ENCODE results near the gene AATK. TPM values are rescaled to one million over a fixed set of nuclear protein-coding genes. Genes with fewer than 3 reads are reported as not detected.

Gene AATK
- total RNA-seq, 2 experiments from 2014 or later = 1.2 to 1.4 TPM

- peak; percentile 93 for ATAC-seq (ENCODE audit: low read depth)
- Mint-ChIP-seq H3K4me1 (peaks cover under 1% of the 10 kb centered on the region), H3K4me3 (no peak overlapping the region), H3K9me3 (no peaks in the 10 kb centered on the region), H3K36me3 (no peaks in the 10 kb centered on the region), H3K27ac (no peak overlapping the region), H3K27me3 (no peaks in the 10 kb centered on the region)
- POLR2A ChIA-PET = interaction anchor here (0.9 to 1.3 kb wide), 3 partner anchors 21 to 113 kb away, joined by 3 to 5 read pairs (median 3); no protein-coding TSS in a partner anchor
- peak; percentile 95 for DNase-seq
Measured at GRCh38 chr17:81101614-81102306, 64.3 kb downstream of the AATK start.

- DNase-seq (no peak), ATAC-seq (ENCODE audit: low read depth) (no peak)
- H3K27ac Mint-ChIP-seq = no peak overlapping the region
- no peaks in the 10 kb centered on the region for H3K36me3 Mint-ChIP-seq
- POLR2A ChIA-PET = no interaction called here
- no peaks in the 10 kb centered on the region for H3K27me3 Mint-ChIP-seq
- peaks cover 3% of the 10 kb centered on the region for H3K4me1 Mint-ChIP-seq
- H3K9me3 Mint-ChIP-seq = no peaks in the 10 kb centered on the region
- H3K4me3 Mint-ChIP-seq = no peak overlapping the region
Measured at GRCh38 chr17:81100668-81101067, 65.4 kb downstream of the AATK start.

GRCh38 chr17:81099888-81100287, 66.1 kb downstream of the AATK start:
- POLR2A ChIA-PET = no interaction called here
- Mint-ChIP-seq H3K4me3 (no peak overlapping the region), H3K36me3 (no peaks in the 10 kb centered on the region), H3K27me3 (no peaks in the 10 kb centered on the region), H3K27ac (no peak overlapping the region), H3K9me3 (no peaks in the 10 kb centered on the region), H3K4me1 (peaks cover 5% of the 10 kb centered on the region)
- no peak for DNase-seq
- ATAC-seq (ENCODE audit: low read depth) = no peak

GRCh38 chr17:81097943-81098308, 68.1 kb downstream of the AATK start:
- Mint-ChIP-seq H3K27ac (no peak overlapping the region), H3K9me3 (no peaks in the 10 kb centered on the region), H3K36me3 (no peaks in the 10 kb centered on the region), H3K27me3 (no peaks in the 10 kb centered on the region), H3K4me1 (peaks cover 10% of the 10 kb centered on the region), H3K4me3 (no peak overlapping the region)
- DNase-seq (no peak), ATAC-seq (ENCODE audit: low read depth) (no peak)
- POLR2A ChIA-PET = interaction anchor here (1.4 kb wide), 1 partner anchor 10 kb away, joined by 3 read pairs; no protein-coding TSS in a partner anchor

- Mint-ChIP-seq H3K27me3 (no peaks in the 10 kb centered on the region), H3K36me3 (no peaks in the 10 kb centered on the region), H3K9me3 (no peaks in the 10 kb centered on the region), H3K4me3 (no peak overlapping the region), H3K27ac (no peak overlapping the region), H3K4me1 (peaks cover 10% of the 10 kb centered on the region)
- POLR2A ChIA-PET = no interaction called here
- ATAC-seq (ENCODE audit: low read depth) (no peak), DNase-seq (peak; percentile 71)
Measured at GRCh38 chr17:81097134-81097942, 68.7 kb downstream of the AATK start.

- Mint-ChIP-seq H3K9me3 (no peaks in the 10 kb centered on the region), H3K4me1 (peaks cover 10% of the 10 kb centered on the region), H3K36me3 (no peaks in the 10 kb centered on the region), H3K4me3 (no peak overlapping the region), H3K27ac (no peak overlapping the region), H3K27me3 (no peaks in the 10 kb centered on the region)
- POLR2A ChIA-PET = no interaction called here
- DNase-seq (no peak), ATAC-seq (ENCODE audit: low read depth) (no peak)
Measured at GRCh38 chr17:81096741-81097133, 69.3 kb downstream of the AATK start.

GRCh38 chr17:81095383-81095762, 70.6 kb downstream of the AATK start:
- Mint-ChIP-seq H3K4me3 (peak overlapping the region; percentile 52), H3K36me3 (no peaks in the 10 kb centered on the region), H3K4me1 (peaks cover 10% of the 10 kb centered on the region), H3K27me3 (no peaks in the 10 kb centered on the region), H3K9me3 (no peaks in the 10 kb centered on the region), H3K27ac (peak overlapping the region; percentile 23)
- DNase-seq (no peak), ATAC-seq (ENCODE audit: low read depth) (peak; percentile 5)
- POLR2A ChIA-PET = interaction anchor here (1.0 to 1.4 kb wide), 3 partner anchors 60 to 76 kb away, joined by 3 to 12 read pairs (median 4); partner anchors contain the start of gene BAIAP2

GRCh38 chr17:81094509-81095382, 71.3 kb downstream of the AATK start:
- Mint-ChIP-seq H3K9me3 (no peaks in the 10 kb centered on the region), H3K27me3 (no peaks in the 10 kb centered on the region), H3K27ac (peak overlapping the region; percentile 64), H3K36me3 (no peaks in the 10 kb centered on the region), H3K4me1 (peaks cover 10% of the 10 kb centered on the region), H3K4me3 (peak overlapping the region; percentile 37)
- DNase-seq (peak; percentile 81), ATAC-seq (ENCODE audit: low read depth) (peak; percentile 91)
- POLR2A ChIA-PET = interaction anchor here (0.8 to 1.4 kb wide), 4 partner anchors 60 to 103 kb away, joined by 3 to 12 read pairs (median 4); partner anchors contain the start of genes BAIAP2 and CHMP6

- Mint-ChIP-seq H3K4me3 (no peak overlapping the region), H3K4me1 (peaks cover 10% of the 10 kb centered on the region), H3K27ac (peak overlapping the region; percentile 44), H3K36me3 (no peaks in the 10 kb centered on the region), H3K9me3 (no peaks in the 10 kb centered on the region), H3K27me3 (no peaks in the 10 kb centered on the region)
- DNase-seq (no peak), ATAC-seq (ENCODE audit: low read depth) (no peak)
- POLR2A ChIA-PET = interaction anchor here (0.8 to 1.4 kb wide), 2 partner anchors 75 to 102 kb away, joined by 3 to 12 read pairs; partner anchors contain the start of gene CHMP6
Measured at GRCh38 chr17:81093619-81094508, 72.2 kb downstream of the AATK start.

- H3K36me3 Mint-ChIP-seq = no peaks in the 10 kb centered on the region
- H3K27me3 Mint-ChIP-seq = no peaks in the 10 kb centered on the region
- no peak overlapping the region for H3K4me3 Mint-ChIP-seq
- no peaks in the 10 kb centered on the region for H3K9me3 Mint-ChIP-seq
- POLR2A ChIA-PET = no interaction called here
- DNase-seq (no peak), ATAC-seq (ENCODE audit: low read depth) (no peak)
- peaks cover 10% of the 10 kb centered on the region for H3K4me1 Mint-ChIP-seq
- no peak overlapping the region for H3K27ac Mint-ChIP-seq
Measured at GRCh38 chr17:81092518-81093095, 73.4 kb downstream of the AATK start.

- H3K4me1 Mint-ChIP-seq = peaks cover 10% of the 10 kb centered on the region
- POLR2A ChIA-PET = interaction anchor here (0.5 to 1.0 kb wide), 2 partner anchors 101 to 804 kb away, joined by 3 read pairs; no protein-coding TSS in a partner anchor
- ATAC-seq (ENCODE audit: low read depth) = no peak
Measured at GRCh38 chr17:81091774-81092517, 74.1 kb downstream of the AATK start.

More at GRCh38 chr17:81091774-81092517, 74.1 kb downstream of the AATK start:
- Mint-ChIP-seq H3K9me3 (no peaks in the 10 kb centered on the region), H3K4me3 (no peak overlapping the region), H3K27me3 (no peaks in the 10 kb centered on the region), H3K27ac (no peak overlapping the region), H3K36me3 (no peaks in the 10 kb centered on the region)
- DNase-seq = no peak
